ENCODE measurements around the gene ATP8B1.

The ATP8B1 gene

GRCh38 chr18:57811477-57812125 is 8.5 kb upstream of the ATP8B1 start:
- DNase-seq (ENCODE audit: extremely low spot score): no peak
- no peak for TF ChIP-seq CTCF (IDR thresholded peaks at IDR 0.05; ENCODE audit: control extremely low read depth, extremely low read depth, low read depth, missing control alignments)
- ChIA-PET POLR2A (no interaction called here), CTCF (interaction anchor here (1.3 kb wide), 1 partner anchor 9 kb away, joined by 3 read pairs; no protein-coding TSS in a partner anchor)

- ChIA-PET CTCF (no interaction called here), POLR2A (no interaction called here)
- TF ChIP-seq CTCF (IDR thresholded peaks at IDR 0.05; ENCODE audit: control extremely low read depth, extremely low read depth, low read depth, missing control alignments): no peak
Measured at GRCh38 chr18:57809190-57809589, 6.1 kb upstream of the ATP8B1 start.

DNA sequence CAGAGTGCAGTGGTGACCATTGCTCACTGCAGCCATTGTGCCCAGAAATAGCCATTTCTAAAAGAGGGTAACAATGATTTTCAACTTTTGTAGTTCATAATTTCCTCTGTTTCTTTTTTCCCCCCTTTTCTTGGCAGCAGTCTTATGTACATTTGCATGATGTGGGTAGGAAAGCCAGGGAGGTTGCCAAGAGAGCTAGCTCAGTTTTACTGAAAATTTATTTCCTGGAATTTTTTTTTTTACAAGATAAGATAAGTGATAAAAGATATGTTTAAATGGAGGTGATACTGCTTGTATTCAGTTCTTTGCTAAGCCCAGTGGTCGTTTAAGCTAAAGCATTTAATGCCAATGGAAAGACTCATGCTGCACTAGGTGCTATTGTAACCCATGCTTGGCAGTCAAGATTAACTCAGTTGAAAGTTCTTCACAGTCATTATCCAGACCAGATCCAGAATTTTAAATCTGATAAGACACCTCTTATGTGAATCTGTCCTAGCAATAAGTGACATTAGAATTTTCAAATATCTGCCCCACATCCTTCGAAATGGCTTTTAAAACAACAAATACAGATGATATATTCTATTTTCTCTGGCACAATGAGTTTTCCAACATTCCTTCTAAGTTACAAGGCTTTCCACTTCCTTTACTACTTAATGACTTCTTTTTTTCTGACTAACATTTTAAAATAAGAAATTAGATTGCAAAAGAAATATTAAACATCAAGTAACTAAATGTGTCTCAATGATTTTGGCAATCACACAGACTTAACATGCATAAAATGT is 4.4 kb upstream of the ATP8B1 start:
- ChIA-PET POLR2A (no interaction called here), CTCF (no interaction called here)
- DNase-seq (ENCODE audit: extremely low spot score): no peak
- TF ChIP-seq CTCF (IDR thresholded peaks at IDR 0.05; ENCODE audit: control extremely low read depth, extremely low read depth, low read depth, missing control alignments): no peak

More at GRCh38 chr18:57809190-57809589, 6.1 kb upstream of the ATP8B1 start:
- DNase-seq (ENCODE audit: extremely low spot score): no peak

DNA sequence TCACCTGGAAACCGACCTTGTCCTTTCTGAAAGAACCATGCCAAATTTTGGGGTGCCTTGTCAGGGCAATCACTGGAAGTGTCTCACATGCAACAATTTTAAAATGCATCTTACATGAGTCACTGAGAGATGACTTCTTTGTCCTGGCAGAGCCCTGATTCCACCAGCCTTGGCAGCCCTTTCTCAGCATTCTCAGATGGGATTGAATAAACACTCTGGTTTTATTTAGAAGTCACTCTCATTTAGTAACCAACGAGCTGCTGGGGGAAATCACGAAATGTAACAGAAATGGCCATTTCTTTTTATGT is 3.8 kb upstream of the ATP8B1 start:
- ChIA-PET POLR2A (no interaction called here), CTCF (interaction anchor here (0.6 kb wide), 1 partner anchor 82 kb away, joined by 3 read pairs; no protein-coding TSS in a partner anchor)
- no peak for DNase-seq (ENCODE audit: extremely low spot score)
- TF ChIP-seq CTCF (IDR thresholded peaks at IDR 0.05; ENCODE audit: control extremely low read depth, extremely low read depth, low read depth, missing control alignments): no peak

DNA sequence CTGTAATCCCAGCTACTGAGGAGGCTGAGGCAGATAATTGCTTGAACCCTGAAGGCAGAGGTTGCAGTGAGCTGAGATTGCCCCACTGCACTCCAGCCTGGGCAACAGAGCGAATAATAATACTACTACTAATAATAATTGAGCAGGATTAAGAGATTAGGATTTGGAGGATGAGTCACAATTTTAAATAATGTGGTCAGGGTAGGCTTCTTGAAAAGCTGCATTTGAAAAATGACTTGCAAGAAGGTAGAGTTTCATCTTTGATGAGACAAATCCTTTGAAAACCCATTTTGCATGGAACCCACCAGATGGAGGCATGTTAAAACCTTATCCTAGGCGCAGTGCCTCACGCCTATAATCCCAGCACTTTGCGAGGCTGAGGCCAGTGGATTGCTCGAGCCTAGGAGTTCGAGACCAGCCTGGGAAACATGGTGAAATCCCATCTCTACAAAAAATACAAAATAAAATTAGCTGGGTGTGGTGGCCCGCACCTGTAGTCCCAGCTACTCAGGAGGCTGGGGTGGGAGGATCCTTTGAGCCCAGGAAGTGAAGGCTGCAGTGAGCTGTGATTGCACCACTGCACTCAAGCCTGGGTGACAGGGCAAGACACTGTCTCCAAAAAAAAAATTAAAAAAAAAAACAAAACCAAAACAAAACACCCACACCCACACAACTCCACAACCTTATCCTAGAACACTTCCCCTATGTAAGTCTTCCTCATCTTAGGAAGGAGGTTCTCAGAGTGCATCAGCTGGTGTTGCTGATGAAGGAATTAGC is 3.3 kb upstream of the ATP8B1 start:
- DNase-seq (ENCODE audit: extremely low spot score): no peak
- TF ChIP-seq CTCF (IDR thresholded peaks at IDR 0.05; ENCODE audit: control extremely low read depth, extremely low read depth, low read depth, missing control alignments): no peak
- ChIA-PET POLR2A (no interaction called here), CTCF (interaction anchor here (0.6 kb wide), 1 partner anchor 81 kb away, joined by 3 read pairs; no protein-coding TSS in a partner anchor)

DNA sequence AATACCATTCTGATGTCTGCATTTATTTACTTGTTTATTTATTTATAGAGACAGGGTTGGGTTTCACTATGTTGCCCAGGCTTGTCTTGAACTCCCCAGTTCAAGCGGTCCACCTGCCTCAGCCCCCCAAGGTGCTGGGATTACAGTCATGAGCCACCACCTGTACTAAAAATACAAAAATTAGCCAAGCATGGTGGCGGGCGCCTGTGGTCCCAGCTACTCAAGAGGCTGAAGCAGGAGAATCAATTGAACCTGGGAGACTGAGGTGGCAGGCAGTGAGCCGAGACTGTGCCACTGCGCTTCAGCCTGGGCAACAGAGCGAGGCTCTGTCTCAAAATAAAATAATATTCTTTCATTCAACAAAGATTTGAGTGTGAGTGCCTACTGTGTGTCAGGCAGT is 2.0 kb upstream of the ATP8B1 start:
- DNase-seq (ENCODE audit: extremely low spot score): no peak
- ChIA-PET POLR2A (no interaction called here), CTCF (no interaction called here)
- no peak for TF ChIP-seq CTCF (IDR thresholded peaks at IDR 0.05; ENCODE audit: control extremely low read depth, extremely low read depth, low read depth, missing control alignments)
